MM.1S (cell line): ENCODE results near the gene GLUD2.
"Not testable (repeated sequence)": the region's sequence is repeated elsewhere in the genome, so short reads cannot be mapped to it uniquely, and the experiment has no call there.

Experiments
- CTCF ChIP-seq: fragments of 300-600 bp; sonication (generic); IDR thresholded peaks from 2 replicates; pipeline ENCODE4 v1.5.1; 2016; ENCODE audit warnings: antibody characterized with exemption, low read length, mixed read lengths
- EZH2 ChIP-seq: fragments of 300-600 bp; sonication (generic); optimal IDR thresholded peaks from 2 replicates; pipeline ENCODE3; 2017; ENCODE audit warnings: low read depth, mild to moderate bottlenecking, antibody characterized with exemption, low read length, mixed read lengths

GRCh38 chrX:121047441-121048419, at the start of gene GLUD2:
- TF ChIP-seq CTCF, EZH2: not testable (repeated sequence)
